HCT116 (cell line): ENCODE data around the gene FLCN. TPM values are rescaled to one million over a fixed set of nuclear protein-coding genes. Genes with fewer than 3 reads are reported as not detected.

Experiments used
- ATAC-seq: fragments of 200-7000 bp; cut with Tn5 transposase; 2 replicates; pipeline ENCODE4 v1.9.1; 2020; ENCODE audit warnings: mild to moderate bottlenecking, moderate library complexity
- BruUV-seq: library from RNA; stranded (reverse); fragments of 400-500 nt; replicated peaks from 2 replicates; lab custom pipeline; 2021; lab: Mats Ljungman, UMichigan
- CTCF ChIA-PET: fragments of 300-600 bp; sonication (Branson Sonifier 250); formaldehyde crosslinking; loops from one replicate; lab custom pipeline; 2021; ENCODE audit warnings: antibody characterized with exemption; lab: Charles Lee
- POLR2A ChIA-PET: fragments of 300-600, 350-600 bp; sonication (Branson Sonifier 250); formaldehyde crosslinking; loops from one replicate; lab custom pipeline; 2021; ENCODE audit warnings: antibody characterized with exemption; lab: Charles Lee
- RAD21 ChIA-PET, 2 experiments: fragments of 300-600 bp; sonication (Branson Sonifier 250); formaldehyde crosslinking; loops; one replicate each; lab custom pipeline; 2023; ENCODE audit warnings: low total read pairs in 2 of 2; ENCODE audit not compliant: uncharacterized antibody in 2 of 2, unreplicated experiment in 2 of 2, low non-redundant PET in 1 of 2; lab: Charles Lee
- DNase-seq: peaks from one replicate; pipeline ENCODE4 v3.0.0-alpha.2; 2010; ENCODE audit warnings: low read depth, low spot score
- H2AFZ ChIP-seq: fragments of 200-600 bp; shearing (Covaris generic), sonication (generic); 2 replicates; pipeline ENCODE4 v1.6.1; 2017; ENCODE audit warnings: low read depth, mixed run types, mixed read lengths, antibody characterized with exemption, low read length; ENCODE audit not compliant: poor library complexity, severe bottlenecking
- H3K27ac ChIP-seq: 2 replicates; pipeline ENCODE4 v1.5.1; 2012; ENCODE audit warnings: low read depth, low read length
- H3K27me3 ChIP-seq: fragments of 200-600 bp; sonication (generic); 2 replicates; pipeline ENCODE4 v1.6.1; 2016; ENCODE audit warnings: mixed run types, low read length, mixed read lengths; ENCODE audit not compliant: insufficient read depth
- H3K36me3 ChIP-seq, 2 experiments: fragments of 200-500 bp in 1 of 2; fragments of 200-600 bp in 1 of 2; sonication (Bioruptor generic) in 1 of 2; sonication (generic) in 1 of 2; 2 replicates each; pipeline versions ENCODE4 v1.5.1 to v1.6.1; 2014 to 2016; ENCODE audit warnings: low read length in 2 of 2, inconsistent platforms in 1 of 2, mixed read lengths in 1 of 2, mixed run types in 1 of 2; ENCODE audit not compliant: insufficient read depth in 2 of 2, control insufficient read depth in 1 of 2
- H3K4me1 ChIP-seq, 2 experiments: fragments of 200-600 bp in 1 of 2; sonication (generic) in 1 of 2; 2 replicates each; pipeline versions ENCODE4 v1.5.1 to v1.6.1; 2012 to 2017; ENCODE audit warnings: low read length in 2 of 2, inconsistent platforms in 1 of 2, mild to moderate bottlenecking in 1 of 2, mixed read lengths in 1 of 2, mixed run types in 1 of 2, moderate library complexity in 1 of 2; ENCODE audit not compliant: insufficient read depth in 2 of 2, control insufficient read depth in 1 of 2
- H3K4me2 ChIP-seq: fragments of 200-600 bp; sonication (generic); 2 replicates; pipeline ENCODE4 v1.6.1; 2017; ENCODE audit warnings: mixed run types, low read length, mixed read lengths
- H3K4me3 ChIP-seq, 2 experiments: fragments of 200-600 bp in 1 of 2; sonication (generic) in 1 of 2; replicated peaks in 1 of 2; 2 replicates each; pipeline ENCODE4 v1.5.1; 2011 to 2016; ENCODE audit warnings: low read length in 2 of 2, control low read depth in 1 of 2, low read depth in 1 of 2, mild to moderate bottlenecking in 1 of 2, mixed read lengths in 1 of 2, mixed run types in 1 of 2
- H3K79me2 ChIP-seq: fragments of 200-600 bp; sonication (generic); 2 replicates; pipeline ENCODE4 v1.6.1; 2017; ENCODE audit warnings: mild to moderate bottlenecking, mixed run types, low read length, moderate library complexity, mixed read lengths; ENCODE audit not compliant: insufficient read depth
- H3K9ac ChIP-seq: fragments of 200-600 bp; sonication (generic); 2 replicates; pipeline ENCODE4 v1.6.1; 2016; ENCODE audit warnings: low read length, mixed read lengths
- H3K9me2 ChIP-seq: fragments of 200-600 bp; sonication (generic), shearing (Covaris generic); 2 replicates; pipeline ENCODE4 v1.6.1; 2017; ENCODE audit warnings: mixed run types, mild to moderate bottlenecking, moderate library complexity; ENCODE audit not compliant: insufficient read depth
- H3K9me3 ChIP-seq, 2 experiments: fragments of 200-500 bp in 1 of 2; fragments of 200-600 bp in 1 of 2; sonication (Bioruptor generic) in 1 of 2; sonication (generic) in 1 of 2; 2 replicates each; pipeline ENCODE4 v1.6.1; 2014 to 2017; ENCODE audit warnings: low read length in 2 of 2, mixed read lengths in 2 of 2, inconsistent platforms in 1 of 2, low read depth in 1 of 2, mild to moderate bottlenecking in 1 of 2, mixed run types in 1 of 2, moderate library complexity in 1 of 2; ENCODE audit not compliant: control insufficient read depth in 1 of 2, insufficient read depth in 1 of 2
- H4K20me1 ChIP-seq: fragments of 200-600 bp; sonication (generic), shearing (Covaris generic); 2 replicates; pipeline ENCODE4 v1.6.1; 2017; ENCODE audit warnings: mixed run types, mild to moderate bottlenecking, moderate library complexity; ENCODE audit not compliant: insufficient read depth
- CBX3 ChIP-seq: IDR thresholded peaks from 2 replicates; pipeline ENCODE4 v1.6.1; 2012; ENCODE audit warnings: low read depth
- CTCF ChIP-seq, 3 experiments: fragments of 200-600 bp in 1 of 3; sonication (generic) in 1 of 3; IDR thresholded peaks in 2 of 3; conservative IDR thresholded peaks in 1 of 3; 2 replicates each; pipeline ENCODE4 v1.5.1; 2012 to 2017; ENCODE audit warnings: low read depth in 2 of 3, low read length in 2 of 3, antibody characterized with exemption in 1 of 3, borderline replicate concordance in 1 of 3, control low read depth in 1 of 3, mild to moderate bottlenecking in 1 of 3, mixed read lengths in 1 of 3, mixed run types in 1 of 3, moderate library complexity in 1 of 3; ENCODE audit not compliant: insufficient read depth in 1 of 3
- ELF1 ChIP-seq: IDR thresholded peaks from 2 replicates; pipeline ENCODE4 v1.6.1; 2012; ENCODE audit warnings: low read depth, borderline replicate concordance
- EZH2 ChIP-seq: fragments of 200-600 bp; sonication (generic); IDR thresholded peaks from 2 replicates; pipeline ENCODE4 v1.6.1; 2017; ENCODE audit warnings: antibody characterized with exemption, mixed run types
- EZH2phosphoT487 ChIP-seq: fragments of 200-600 bp; IDR thresholded peaks from 2 replicates; pipeline ENCODE4 v1.6.1; 2018; ENCODE audit warnings: antibody characterized with exemption, borderline replicate concordance
- FOSL1 ChIP-seq: IDR thresholded peaks from 2 replicates; pipeline ENCODE4 v1.6.1; 2012; ENCODE audit warnings: low read depth
- JUND ChIP-seq: IDR thresholded peaks from 2 replicates; pipeline ENCODE4 v1.6.1; 2012
- MAX ChIP-seq: IDR thresholded peaks from 2 replicates; pipeline ENCODE4 v1.6.1; 2012
- POLR2A ChIP-seq: IDR thresholded peaks from 2 replicates; pipeline ENCODE4 v1.7.0; 2011; ENCODE audit warnings: borderline replicate concordance; ENCODE audit not compliant: insufficient read depth, insufficient read length; ENCODE audit errors: extremely low read depth
- POLR2AphosphoS5 ChIP-seq: IDR thresholded peaks from 2 replicates; pipeline ENCODE4 v1.6.1; 2011; ENCODE audit warnings: mild to moderate bottlenecking, low read depth, low read length, moderate library complexity
- RAD21 ChIP-seq: IDR thresholded peaks from 2 replicates; pipeline ENCODE4 v1.6.1; 2012; ENCODE audit warnings: low read depth, mild to moderate bottlenecking
- SIN3A ChIP-seq: IDR thresholded peaks from 2 replicates; pipeline ENCODE4 v1.6.1; 2012; ENCODE audit warnings: low read depth
- SP1 ChIP-seq: IDR thresholded peaks from 2 replicates; pipeline ENCODE4 v1.6.1; 2012; ENCODE audit warnings: low read depth
- SRF ChIP-seq: IDR thresholded peaks from 2 replicates; pipeline ENCODE4 v1.6.1; 2012; ENCODE audit warnings: low read depth
- YY1 ChIP-seq: IDR thresholded peaks from 2 replicates; pipeline ENCODE4 v1.6.1; 2011; ENCODE audit warnings: low read length, low read depth, moderate library complexity, mild to moderate bottlenecking; ENCODE audit not compliant: insufficient replicate concordance; ENCODE audit errors: extremely low read depth
- ZFX ChIP-seq: fragments of 450-650 bp; IDR thresholded peaks from 2 replicates; pipeline ENCODE4 v1.6.1; 2017
- intact Hi-C: fragments of 100-400 bp; cut with micrococcal nuclease; formaldehyde crosslinking; loops from 2 replicates; pipeline ENCODE4 v1.10.0; 2022
- total RNA-seq: library from RNA; stranded (reverse); gene quantifications from one replicate; pipeline ENCODE4 v1.2.1, GENCODE V29; 2021; ENCODE audit not compliant: unreplicated experiment
- TF ChIP-seq, protein P1 (sequence below): IDR thresholded peaks from 2 replicates; pipeline ENCODE4 v1.6.1; 2012
- TF ChIP-seq, protein P2 (sequence below): IDR thresholded peaks from 2 replicates; pipeline ENCODE4 v1.6.1; 2011; ENCODE audit warnings: mild to moderate bottlenecking, low read length, moderate library complexity; ENCODE audit not compliant: insufficient replicate concordance; ENCODE audit errors: extremely low read depth

FLCN gene
- total RNA-seq, 1 experiment from 2014 or later: 23.7 TPM

GRCh38 chr17:17167356-17167755 lies 69.6 kb downstream of the FLCN start:
- H3K9me2 ChIP-seq: no peaks in the 10 kb centered on the region
- ATAC-seq (no peak), DNase-seq (no peak)
- no peak overlapping the region for H3K4me3 ChIP-seq
- CTCF ChIA-PET: no interaction called here
- intact Hi-C loops: no loop called here
- POLR2A ChIA-PET: no interaction called here
- H3K79me2 ChIP-seq: no peaks in the 10 kb centered on the region
- no peak overlapping the region for H3K27ac ChIP-seq
- no peak overlapping the region for H3K9ac ChIP-seq
- no TSS peak for BruUV-seq
- RAD21 ChIA-PET: no interaction called here
- H3K4me1 ChIP-seq: no peaks in the 10 kb centered on the region
- no peaks in the 10 kb centered on the region for H3K9me3 ChIP-seq
- peaks cover 29 to 39% of the 10 kb centered on the region in 2 experiments for H3K36me3 ChIP-seq
- H3K4me2 ChIP-seq: no peak overlapping the region
- no peak for TF ChIP-seq CTCF (IDR thresholded peaks at IDR 0.05 in 2 of 3, conservative IDR thresholded peaks at IDR 0.05 in 1 of 3; ENCODE audit: borderline replicate concordance in 1 of 3, insufficient read depth in 1 of 3, low read depth in 2 of 3, low read length in 2 of 3)
- no peak for TF ChIP-seq POLR2A
- TF ChIP-seq MAX: no peak
- TF ChIP-seq SP1: no peak
- no peak for TF ChIP-seq ELF1
- no peaks in the 10 kb centered on the region for H3K27me3 ChIP-seq
- H4K20me1 ChIP-seq: no peaks in the 10 kb centered on the region
- no peak overlapping the region for H2AFZ ChIP-seq

- CTCF ChIA-PET: no interaction called here
- Histone ChIP-seq H3K36me3 (peaks cover 25 to 40% of the 10 kb centered on the region in 2 experiments), H3K4me1 (no peaks in the 10 kb centered on the region)
- TF ChIP-seq ZFX: no peak
- TF ChIP-seq EZH2phosphoT487: no peak
- no peak for TF ChIP-seq SIN3A
- no peak for TF ChIP-seq FOSL1
- no peak for TF ChIP-seq SRF
- no peak for TF ChIP-seq JUND
- no peak for TF ChIP-seq RAD21
- no peak for TF ChIP-seq EZH2
- TF ChIP-seq, protein P1, sequence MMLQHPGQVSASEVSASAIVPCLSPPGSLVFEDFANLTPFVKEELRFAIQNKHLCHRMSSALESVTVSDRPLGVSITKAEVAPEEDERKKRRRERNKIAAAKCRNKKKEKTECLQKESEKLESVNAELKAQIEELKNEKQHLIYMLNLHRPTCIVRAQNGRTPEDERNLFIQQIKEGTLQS: no peak
- TF ChIP-seq POLR2AphosphoS5: no peak
- TF ChIP-seq CBX3: no peak
- TF ChIP-seq, protein P2, sequence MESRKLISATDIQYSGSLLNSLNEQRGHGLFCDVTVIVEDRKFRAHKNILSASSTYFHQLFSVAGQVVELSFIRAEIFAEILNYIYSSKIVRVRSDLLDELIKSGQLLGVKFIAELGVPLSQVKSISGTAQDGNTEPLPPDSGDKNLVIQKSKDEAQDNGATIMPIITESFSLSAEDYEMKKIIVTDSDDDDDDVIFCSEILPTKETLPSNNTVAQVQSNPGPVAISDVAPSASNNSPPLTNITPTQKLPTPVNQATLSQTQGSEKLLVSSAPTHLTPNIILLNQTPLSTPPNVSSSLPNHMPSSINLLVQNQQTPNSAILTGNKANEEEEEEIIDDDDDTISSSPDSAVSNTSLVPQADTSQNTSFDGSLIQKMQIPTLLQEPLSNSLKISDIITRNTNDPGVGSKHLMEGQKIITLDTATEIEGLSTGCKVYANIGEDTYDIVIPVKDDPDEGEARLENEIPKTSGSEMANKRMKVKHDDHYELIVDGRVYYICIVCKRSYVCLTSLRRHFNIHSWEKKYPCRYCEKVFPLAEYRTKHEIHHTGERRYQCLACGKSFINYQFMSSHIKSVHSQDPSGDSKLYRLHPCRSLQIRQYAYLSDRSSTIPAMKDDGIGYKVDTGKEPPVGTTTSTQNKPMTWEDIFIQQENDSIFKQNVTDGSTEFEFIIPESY: no peak
- no peak for TF ChIP-seq MAX
- TF ChIP-seq YY1: no peak
- TF ChIP-seq SP1: no peak
Observed at GRCh38 chr17:17166446-17166845, 70.5 kb downstream of the FLCN start.

More at GRCh38 chr17:17166446-17166845, 70.5 kb downstream of the FLCN start:
- Histone ChIP-seq H3K79me2 (no peaks in the 10 kb centered on the region), H2AFZ (no peak overlapping the region), H3K27ac (no peak overlapping the region), H3K4me2 (no peak overlapping the region), H3K9me2 (no peaks in the 10 kb centered on the region), H3K9me3 (no peaks in the 10 kb centered on the region), H3K9ac (no peak overlapping the region), H4K20me1 (no peaks in the 10 kb centered on the region), H3K4me3 (no peak overlapping the region), H3K27me3 (no peaks in the 10 kb centered on the region)
- ATAC-seq (no peak), DNase-seq (no peak)
- intact Hi-C loops: no loop called here
- no TSS peak for BruUV-seq
- RAD21 ChIA-PET: no interaction called here
- POLR2A ChIA-PET: no interaction called here
